Cardiac muscle cell (in vitro differentiated cells and primary cell): ENCODE results near the gene BBS9. TPM values are rescaled to one million over a fixed set of nuclear protein-coding genes. Genes with fewer than 3 reads are reported as not detected.
"Not testable (repeated sequence)": the region's sequence is repeated elsewhere in the genome, so short reads cannot be mapped to it uniquely, and the experiment has no call there.

ENCODE experiments used
- DNase-seq, 2 donors: peaks; one replicate each; pipeline versions ENCODE4 v3.0.0 to v3.0.0-alpha.2; 2010 to 2017; ENCODE audit warnings: low read depth in 1 of 2, low spot score in 1 of 2
- H3K27ac ChIP-seq: fragments of 200-600 bp; sonication (generic); 2 replicates; pipeline ENCODE4 v1.5.1; 2016
- H3K27me3 ChIP-seq: fragments of 200-600 bp; sonication (generic); 2 replicates; pipeline ENCODE4 v1.6.0; 2016; ENCODE audit warnings: control low read depth
- H3K36me3 ChIP-seq: fragments of 200-600 bp; sonication (generic); 2 replicates; pipeline ENCODE4 v1.5.1; 2016; ENCODE audit warnings: control low read depth
- H3K4me1 ChIP-seq: fragments of 200-600 bp; sonication (generic); 2 replicates; pipeline ENCODE4 v1.8.1; 2017; ENCODE audit warnings: low read depth, mild to moderate bottlenecking, mixed run types
- H3K4me3 ChIP-seq: fragments of 200-600 bp; sonication (generic); 2 replicates; pipeline ENCODE4 v1.5.1; 2016; ENCODE audit warnings: mild to moderate bottlenecking
- H3K9me3 ChIP-seq: fragments of 200-600 bp; sonication (generic); 2 replicates; pipeline ENCODE4 v1.5.1; 2017; ENCODE audit warnings: low read depth, mild to moderate bottlenecking, control low read depth
- CTCF ChIP-seq: IDR thresholded peaks from 2 replicates; pipeline ENCODE4 v1.5.1; 2012; ENCODE audit warnings: low read depth, mild to moderate bottlenecking, low read length
- polyA plus RNA-seq: library from polyadenylated mRNA; unstranded; fragments of >200 nt; fragmentation: Nextera tagmentation; extraction: Ambion mirVana; gene quantifications from 2 replicates; pipeline ENCODE4 v1.2.1, GENCODE V29; 2016
- total RNA-seq: library from RNA; depleted of rRNA; stranded (reverse); fragments of >200 nt; gene quantifications from 2 replicates; pipeline ENCODE4 v1.2.3, GENCODE V29; 2016

BBS9 gene
- total and polyA plus RNA-seq, 2 experiments from 2014 or later: 9.8 to 13.2 TPM

- H3K9me3 ChIP-seq: no peaks in the 10 kb centered on the region
- no peak overlapping the region for H3K27ac ChIP-seq
- no peaks in the 10 kb centered on the region for H3K36me3 ChIP-seq
- no peak for TF ChIP-seq CTCF
- H3K4me3 ChIP-seq: no peak overlapping the region
- H3K27me3 ChIP-seq: no peaks in the 10 kb centered on the region
- no peak for DNase-seq
- H3K4me1 ChIP-seq: peaks cover 3% of the 10 kb centered on the region
Observed at GRCh38 chr7:33511778-33512177, 382.4 kb downstream of the BBS9 start.

- Histone ChIP-seq H3K27me3 (no peaks in the 10 kb centered on the region), H3K36me3 (no peaks in the 10 kb centered on the region), H3K4me1 (no peaks in the 10 kb centered on the region), H3K9me3 (no peaks in the 10 kb centered on the region), H3K27ac (no peak overlapping the region), H3K4me3 (no peak overlapping the region)
- DNase-seq: no peak
- no peak for TF ChIP-seq CTCF
Observed at GRCh38 chr7:33516568-33516967, 387.2 kb downstream of the BBS9 start.

- Histone ChIP-seq H3K36me3 (no peaks in the 10 kb centered on the region), H3K9me3 (no peaks in the 10 kb centered on the region), H3K4me3 (no peak overlapping the region), H3K27me3 (no peaks in the 10 kb centered on the region), H3K27ac (no peak overlapping the region), H3K4me1 (no peaks in the 10 kb centered on the region)
- DNase-seq: no peak
- TF ChIP-seq CTCF: no peak
Observed at GRCh38 chr7:33517191-33517590, 387.8 kb downstream of the BBS9 start.

GRCh38 chr7:33527008-33527407, 397.6 kb downstream of the BBS9 start:
- not testable (repeated sequence) for H3K4me1 ChIP-seq, H3K9me3 ChIP-seq, H3K27ac ChIP-seq, H3K36me3 ChIP-seq, H3K4me3 ChIP-seq, H3K27me3 ChIP-seq, DNase-seq

GRCh38 chr7:33527613-33528012, 398.2 kb downstream of the BBS9 start:
- not testable (repeated sequence) for H3K36me3 ChIP-seq, H3K27me3 ChIP-seq, H3K9me3 ChIP-seq, H3K4me3 ChIP-seq, H3K4me1 ChIP-seq, DNase-seq
- peak overlapping the region; percentile 41 for H3K27ac ChIP-seq

DNA sequence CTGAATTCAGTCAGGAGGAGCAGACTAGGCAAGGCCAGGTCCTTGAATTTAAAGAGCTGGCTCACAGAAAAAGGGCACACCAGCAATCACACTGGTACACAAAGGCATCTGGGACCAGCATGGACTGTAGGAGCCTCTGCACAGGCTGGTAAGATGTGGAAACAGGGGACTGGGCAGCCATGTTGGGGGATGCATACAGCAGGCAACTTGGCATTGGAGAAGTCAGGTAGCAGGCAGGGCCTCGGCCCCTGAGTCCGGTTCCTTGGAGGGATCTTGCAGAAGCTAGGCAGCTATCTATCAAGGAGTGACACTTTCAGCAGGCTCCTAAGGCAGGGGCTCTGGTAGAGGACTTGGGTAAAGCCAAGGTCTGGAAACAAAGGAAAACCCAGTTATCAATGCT, 399.7 kb downstream of the BBS9 start:
- Histone ChIP-seq H3K4me1 (peaks cover 9% of the 10 kb centered on the region), H3K36me3 (no peaks in the 10 kb centered on the region), H3K27ac (peak overlapping the region; percentile 44), H3K4me3 (no peak overlapping the region), H3K9me3 (no peaks in the 10 kb centered on the region), H3K27me3 (no peaks in the 10 kb centered on the region)
- TF ChIP-seq CTCF: no peak
- no peak for DNase-seq

- Histone ChIP-seq H3K36me3 (no peaks in the 10 kb centered on the region), H3K27ac (no peak overlapping the region), H3K27me3 (no peaks in the 10 kb centered on the region), H3K4me1 (peaks cover 21% of the 10 kb centered on the region), H3K4me3 (no peak overlapping the region), H3K9me3 (no peaks in the 10 kb centered on the region)
- TF ChIP-seq CTCF: no peak
- no peak for DNase-seq
Observed at GRCh38 chr7:33530664-33531063, 401.3 kb downstream of the BBS9 start.
